Lower leg skin (tissue), 4 donors: ENCODE measurements around the gene GKAP1. TPM values are rescaled to one million over a fixed set of nuclear protein-coding genes. Genes with fewer than 3 reads are reported as not detected.

Source experiments
- DNase-seq, 2 donors: peaks; one replicate each; pipeline ENCODE4 v3.0.0-alpha.2; 2019; ENCODE audit warnings: low spot score in 2 of 2
- H3K4me3 ChIP-seq: fragments of 200-600 bp; sonication (generic); 2 replicates; pipeline ENCODE4 v1.5.1; 2017; ENCODE audit warnings: mild to moderate bottlenecking, low read depth; ENCODE audit not compliant: poor library complexity, severe bottlenecking
- CTCF ChIP-seq, 3 donors: fragments of 450-650 bp; IDR thresholded peaks; one replicate each; pipeline ENCODE4 v1.5.1; 2016; ENCODE audit warnings: antibody characterized with exemption in 3 of 3, mild to moderate bottlenecking in 3 of 3, moderate library complexity in 2 of 3
- POLR2A ChIP-seq, 2 donors: fragments of 450-650 bp; IDR thresholded peaks; one replicate each; pipeline ENCODE4 v1.6.1; 2016 to 2017; ENCODE audit warnings: antibody characterized with exemption in 2 of 2, mild to moderate bottlenecking in 1 of 2, moderate library complexity in 1 of 2
- WGBS, 2 donors: methylation state at CpG; one replicate each; pipeline ENCODE4 v1.1.5; 2018; 5-methylcytosine and 5-hydroxymethylcytosine counted together
- intact Hi-C: fragments of 100-400 bp; cut with DNase I; formaldehyde crosslinking; loops from one replicate; pipeline ENCODE4 v1.15.0; 2023; ENCODE audit warnings: low total_unique reads
- total RNA-seq, 4 donors: library from RNA; depleted of rRNA; stranded (reverse); fragments of >200 nt; gene quantifications; one replicate each; pipeline ENCODE4 v1.1.0, GENCODE V29; 2016

Gene GKAP1
- total RNA-seq, 4 donors from 2014 or later, result 1.3 to 4.5 (median 2.6) TPM

GRCh38 chr9:83701286-83701685, 116.3 kb downstream of the GKAP1 start:
- WGBS, 2 donors, result 84 to 93% methylated on average over 1 of the region's 1 CpG
- no peak for DNase-seq
- intact Hi-C loops, result no loop called here
- TF ChIP-seq POLR2A (IDR thresholded peaks at IDR 0.05), result no peak
- no peak for TF ChIP-seq CTCF (IDR thresholded peaks at IDR 0.05)
- no peak overlapping the region for H3K4me3 ChIP-seq

GRCh38 chr9:83699615-83700014, 118.0 kb downstream of the GKAP1 start:
- intact Hi-C loops, result no loop called here
- 82 to 85% methylated on average over 3 of the region's 3 CpGs for WGBS, 2 donors
- no peak overlapping the region for H3K4me3 ChIP-seq
- TF ChIP-seq POLR2A (IDR thresholded peaks at IDR 0.05), result no peak
- no peak for TF ChIP-seq CTCF (IDR thresholded peaks at IDR 0.05)
- no peak for DNase-seq

- 68 to 75% methylated on average over 4 of the region's 4 CpGs for WGBS, 2 donors
- intact Hi-C loops, result no loop called here
- H3K4me3 ChIP-seq, result no peak overlapping the region
- TF ChIP-seq POLR2A (IDR thresholded peaks at IDR 0.05) (no peak), CTCF (IDR thresholded peaks at IDR 0.05) (no peak)
- DNase-seq, result no peak
These were observed 118.5 kb downstream of the GKAP1 start for GRCh38 chr9:83698976-83699585.

GRCh38 chr9:83691492-83691891, 126.1 kb downstream of the GKAP1 start:
- no peak for DNase-seq
- WGBS, 2 donors, result 84 to 85% methylated on average over 3 of the region's 3 CpGs
- H3K4me3 ChIP-seq, result no peak overlapping the region
- intact Hi-C loops, result no loop called here
- no peak for TF ChIP-seq CTCF (IDR thresholded peaks at IDR 0.05)
- no peak for TF ChIP-seq POLR2A (IDR thresholded peaks at IDR 0.05)

Other genes with a start within 250 kb of the GKAP1 start
- gene IDNK, start 194.6 kb downstream of the GKAP1 start, total RNA-seq, result 1 to 10 TPM in 2 of 4 donors, under 1 TPM in 2; 0.53 to 5.5 (median 2.2) TPM
- 100 to 1,000 TPM in 2 of 4 donors, 10 to 100 TPM in 2; 92.7 to 120 (median 101) TPM for gene UBQLN1, start 109.8 kb downstream of the GKAP1 start, total RNA-seq
- 1 to 10 TPM; 3.4 to 6.3 (median 5.4) TPM for gene KIF27, start 103.7 kb upstream of the GKAP1 start, total RNA-seq
- 100 to 1,000 TPM; 398 to 493 (median 413) TPM for gene HNRNPK, start 162.4 kb upstream of the GKAP1 start, total RNA-seq
- gene RMI1, start 163.0 kb upstream of the GKAP1 start, total RNA-seq, result 1 to 10 TPM; 3.5 to 5.5 (median 3.9) TPM